NCI-H1436 (cell line): ENCODE results near the gene WIPF2.
"Not testable (repeated sequence)": the region's sequence is repeated elsewhere in the genome, so short reads cannot be mapped to it uniquely, and the experiment has no call there.

ENCODE experiments used
- DNase-seq: peaks from one replicate; lab custom pipeline; 2025; lab: John Stamatoyannopoulos, UW

The WIPF2 gene

GRCh38 chr17:40191237-40192208, 27.6 kb upstream of the WIPF2 start:
- DNase-seq: peak; percentile 74

GRCh38 chr17:40192961-40193360, 26.1 kb upstream of the WIPF2 start:
- DNase-seq: no peak

GRCh38 chr17:40194821-40195220, 24.3 kb upstream of the WIPF2 start:
- no peak for DNase-seq

- no peak for DNase-seq
Measured at GRCh38 chr17:40197550-40197949, 21.6 kb upstream of the WIPF2 start.

- DNase-seq: not testable (repeated sequence)
Measured at GRCh38 chr17:40197965-40198456, 21.1 kb upstream of the WIPF2 start.

- DNase-seq: no peak
Measured at GRCh38 chr17:40198576-40198975, 20.5 kb upstream of the WIPF2 start.

- no peak for DNase-seq
Measured at GRCh38 chr17:40203131-40203530, 16.0 kb upstream of the WIPF2 start.

GRCh38 chr17:40206193-40206592, 12.9 kb upstream of the WIPF2 start:
- DNase-seq: not testable (repeated sequence)

- DNase-seq: no peak
Measured at GRCh38 chr17:40209404-40210093, 9.6 kb upstream of the WIPF2 start.

GRCh38 chr17:40213914-40214313, 5.2 kb upstream of the WIPF2 start:
- not testable (repeated sequence) for DNase-seq

GRCh38 chr17:40218006-40218739, 931 bp upstream of the WIPF2 start:
- DNase-seq: no peak

GRCh38 chr17:40219594-40220338, 662 bp downstream of the WIPF2 start:
- DNase-seq: peak; percentile 85

- no peak for DNase-seq
Measured at GRCh38 chr17:40224718-40225550, 5.8 kb downstream of the WIPF2 start.

- DNase-seq: not testable (repeated sequence)
Measured at GRCh38 chr17:40229146-40229545, 10.0 kb downstream of the WIPF2 start.

- DNase-seq: no peak
Measured at GRCh38 chr17:40230670-40231069, 11.6 kb downstream of the WIPF2 start.

- not testable (repeated sequence) for DNase-seq
Measured at GRCh38 chr17:40231928-40232327, 12.8 kb downstream of the WIPF2 start.

- DNase-seq: no peak
Measured at GRCh38 chr17:40241252-40241834, 22.2 kb downstream of the WIPF2 start.

GRCh38 chr17:40242774-40243173, 23.7 kb downstream of the WIPF2 start:
- DNase-seq: no peak

- no peak for DNase-seq
Measured at GRCh38 chr17:40243761-40244160, 24.7 kb downstream of the WIPF2 start.

GRCh38 chr17:40244255-40244654, 25.2 kb downstream of the WIPF2 start:
- DNase-seq: no peak
